Parathyroid adenoma (tissue), 2 donors: ENCODE data around the gene GNG12.

Experiments
- H2AFZ ChIP-seq: fragments of 300-600 bp; sonication (generic); one replicate; pipeline ENCODE4 v1.7.0; 2017; ENCODE audit warnings: antibody characterized with exemption, mild to moderate bottlenecking
- H3K27ac ChIP-seq: fragments of 300-600 bp; sonication (generic); one replicate; pipeline ENCODE4 v1.7.0; 2017
- H3K27me3 ChIP-seq: fragments of 300-600 bp; sonication (generic); one replicate; pipeline ENCODE4 v1.7.0; 2017; ENCODE audit warnings: low read length; ENCODE audit not compliant: control insufficient read depth, insufficient read depth
- H3K36me3 ChIP-seq: fragments of 300-600 bp; sonication (generic); one replicate; pipeline ENCODE4 v1.7.0; 2017; ENCODE audit warnings: low read length; ENCODE audit not compliant: control insufficient read depth, insufficient read depth
- H3K4me1 ChIP-seq: fragments of 300-600 bp; sonication (generic); one replicate; pipeline ENCODE4 v1.7.0; 2017; ENCODE audit warnings: control low read depth
- H3K4me2 ChIP-seq: fragments of 300-600 bp; sonication (generic); one replicate; pipeline ENCODE4 v1.7.0; 2017; ENCODE audit warnings: low read length
- H3K4me3 ChIP-seq: fragments of 300-600 bp; sonication (generic); one replicate; pipeline ENCODE4 v1.7.0; 2017; ENCODE audit warnings: low read depth, low read length
- H3K79me2 ChIP-seq: fragments of 300-600 bp; sonication (generic); one replicate; pipeline ENCODE4 v1.7.0; 2017; ENCODE audit warnings: control low read depth
- H3K9ac ChIP-seq: fragments of 300-600 bp; sonication (generic); one replicate; pipeline ENCODE4 v1.7.0; 2017; ENCODE audit warnings: mild to moderate bottlenecking
- H3K9me3 ChIP-seq: fragments of 300-600 bp; sonication (generic); one replicate; pipeline ENCODE4 v1.7.0; 2017; ENCODE audit warnings: low read length; ENCODE audit not compliant: control insufficient read depth
- CTCF ChIP-seq: fragments of 300-600 bp; sonication (generic); IDR thresholded peaks from one replicate; pipeline ENCODE4 v1.7.0; 2017; ENCODE audit warnings: antibody characterized with exemption, mild to moderate bottlenecking
- donor health status: primary hyperparathyroidism.

GNG12 gene

GRCh38 chr1:67689267-67690017, 143.8 kb downstream of the GNG12 start:
- Histone ChIP-seq H3K9ac (no peak overlapping the region), H3K27me3 (no peaks in the 10 kb centered on the region), H3K9me3 (no peaks in the 10 kb centered on the region), H2AFZ (no peak overlapping the region), H3K27ac (no peak overlapping the region), H3K4me2 (no peak overlapping the region), H3K4me3 (no peak overlapping the region), H3K79me2 (no peaks in the 10 kb centered on the region), H3K4me1 (peaks cover 2% of the 10 kb centered on the region), H3K36me3 (no peaks in the 10 kb centered on the region)
- TF ChIP-seq CTCF: no peak

GRCh38 chr1:67688526-67689219, 144.6 kb downstream of the GNG12 start:
- Histone ChIP-seq H3K4me2 (no peak overlapping the region), H3K36me3 (no peaks in the 10 kb centered on the region), H3K9me3 (no peaks in the 10 kb centered on the region), H3K79me2 (no peaks in the 10 kb centered on the region), H3K4me1 (peaks cover 2% of the 10 kb centered on the region), H3K27me3 (no peaks in the 10 kb centered on the region), H3K9ac (no peak overlapping the region), H3K4me3 (no peak overlapping the region), H3K27ac (no peak overlapping the region), H2AFZ (no peak overlapping the region)
- TF ChIP-seq CTCF: no peak

- H3K9ac ChIP-seq: no peak overlapping the region
- H3K4me3 ChIP-seq: no peak overlapping the region
Measured at GRCh38 chr1:67687649-67688048, 145.6 kb downstream of the GNG12 start.

GRCh38 chr1:67687198-67687545, 146.1 kb downstream of the GNG12 start:
- peak overlapping the region; percentile 90 for H3K27ac ChIP-seq
- H3K9ac ChIP-seq: no peak overlapping the region
- H3K9me3 ChIP-seq: no peaks in the 10 kb centered on the region
- peak overlapping the region; percentile 93 for H3K4me3 ChIP-seq
- peak overlapping the region; percentile 88 for H3K4me2 ChIP-seq
- H3K4me1 ChIP-seq: peaks cover 7% of the 10 kb centered on the region
- no peaks in the 10 kb centered on the region for H3K27me3 ChIP-seq
- H3K36me3 ChIP-seq: no peaks in the 10 kb centered on the region
- H3K79me2 ChIP-seq: no peaks in the 10 kb centered on the region
- no peak overlapping the region for H2AFZ ChIP-seq
- TF ChIP-seq CTCF: no peak

More at GRCh38 chr1:67687649-67688048, 145.6 kb downstream of the GNG12 start:
- H3K36me3 ChIP-seq: no peaks in the 10 kb centered on the region
- no peaks in the 10 kb centered on the region for H3K9me3 ChIP-seq
- H3K27me3 ChIP-seq: no peaks in the 10 kb centered on the region
- no peak overlapping the region for H3K27ac ChIP-seq
- H3K79me2 ChIP-seq: no peaks in the 10 kb centered on the region
- TF ChIP-seq CTCF: no peak
- H2AFZ ChIP-seq: no peak overlapping the region
- no peak overlapping the region for H3K4me2 ChIP-seq
- peaks cover 7% of the 10 kb centered on the region for H3K4me1 ChIP-seq
